GM23338 (cell line): Measurements from ENCODE around the gene SMC4. TPM values are rescaled to one million over a fixed set of nuclear protein-coding genes. Genes with fewer than 3 reads are reported as not detected.

Experiments used
- ATAC-seq: fragments of 200-7000 bp; cut with Tn5 transposase; 3 replicates; pipeline ENCODE4 v1.9.1; 2020
- DNase-seq: peaks from one replicate; pipeline ENCODE4 v3.0.0-alpha.2; 2015; ENCODE audit warnings: low spot score
- H2AFZ ChIP-seq: fragments of 200-600 bp; sonication (generic); 2 replicates; pipeline ENCODE4 v1.8.0; 2016; ENCODE audit warnings: antibody characterized with exemption, mild to moderate bottlenecking, moderate library complexity
- H3F3A ChIP-seq: fragments of 200-600 bp; sonication (generic); replicated peaks from 2 replicates; pipeline ENCODE4 v1.8.0; 2017; ENCODE audit warnings: antibody characterized with exemption, mixed run types, low read depth
- H3K27ac ChIP-seq: fragments of 200-600 bp; sonication (generic); 2 replicates; pipeline ENCODE4 v1.6.1; 2016; ENCODE audit warnings: low read depth
- H3K27me3 ChIP-seq: fragments of 200-600 bp; sonication (generic); 2 replicates; pipeline ENCODE4 v1.8.0; 2016; ENCODE audit warnings: mild to moderate bottlenecking, mixed run types, moderate library complexity; ENCODE audit not compliant: insufficient read depth
- H3K36me3 ChIP-seq: fragments of 200-600 bp; sonication (generic); 2 replicates; pipeline ENCODE4 v1.8.0; 2016; ENCODE audit warnings: mild to moderate bottlenecking; ENCODE audit not compliant: insufficient read depth
- H3K4me1 ChIP-seq: fragments of 200-600 bp; sonication (generic); 2 replicates; pipeline ENCODE4 v1.8.0; 2016; ENCODE audit warnings: mild to moderate bottlenecking, moderate library complexity; ENCODE audit not compliant: insufficient read depth
- H3K4me2 ChIP-seq: fragments of 200-600 bp; sonication (generic); 2 replicates; pipeline ENCODE4 v1.7.1; 2017; ENCODE audit warnings: mixed run types
- H3K4me3 ChIP-seq: fragments of 200-600 bp; sonication (generic); 2 replicates; pipeline ENCODE4 v1.6.1; 2016; ENCODE audit warnings: mixed run types
- H3K79me2 ChIP-seq: fragments of 200-600 bp; sonication (generic); replicated peaks from 2 replicates; pipeline ENCODE4 v1.8.0; 2017; ENCODE audit warnings: mild to moderate bottlenecking; ENCODE audit not compliant: insufficient read depth
- H3K9me2 ChIP-seq: fragments of 200-600 bp; sonication (generic); 2 replicates; pipeline ENCODE4 v1.8.0; 2017; ENCODE audit not compliant: insufficient read depth
- H4K20me1 ChIP-seq: fragments of 200-600 bp; sonication (generic); replicated peaks from 2 replicates; pipeline ENCODE4 v1.8.0; 2017; ENCODE audit warnings: mild to moderate bottlenecking; ENCODE audit not compliant: insufficient read depth
- H3K27ac Mint-ChIP-seq: 2 replicates; pipeline ENCODE4 v1.8.0; 2020; ENCODE audit warnings: inconsistent platforms, mild to moderate bottlenecking, moderate library complexity, mixed read lengths
- H3K27me3 Mint-ChIP-seq: 3 replicates; pipeline ENCODE4 v1.8.0; 2022; ENCODE audit warnings: low read depth, mild to moderate bottlenecking, moderate library complexity, mixed read lengths, inconsistent platforms; ENCODE audit not compliant: insufficient read depth, poor library complexity
- H3K36me3 Mint-ChIP-seq: 3 replicates; pipeline ENCODE4 v1.8.0; 2021; ENCODE audit warnings: low read depth, mild to moderate bottlenecking, inconsistent platforms, moderate library complexity, mixed read lengths
- H3K4me1 Mint-ChIP-seq: 3 replicates; pipeline ENCODE4 v1.8.0; 2020; ENCODE audit warnings: mild to moderate bottlenecking, inconsistent platforms, mixed read lengths
- H3K4me3 Mint-ChIP-seq: 3 replicates; pipeline ENCODE4 v1.8.0; 2021; ENCODE audit warnings: moderate library complexity, mild to moderate bottlenecking, inconsistent platforms, mixed read lengths
- H3K9me3 Mint-ChIP-seq: 3 replicates; pipeline ENCODE4 v1.8.0; 2020; ENCODE audit warnings: moderate library complexity, mild to moderate bottlenecking, inconsistent platforms, mixed read lengths
- CREB1 ChIP-seq: fragments of 250-450 bp; sonication (Bioruptor Pico); IDR thresholded peaks from 2 replicates; pipeline ENCODE4 v1.5.0; 2020; ENCODE audit warnings: low read depth, mild to moderate bottlenecking, moderate library complexity
- NANOG ChIP-seq: IDR thresholded peaks from 2 replicates; pipeline ENCODE4 v1.6.1; 2016; ENCODE audit warnings: antibody characterized with exemption, borderline replicate concordance
- POLR2AphosphoS5 ChIP-seq: IDR thresholded peaks from 2 replicates; pipeline ENCODE4 v1.6.1; 2016; ENCODE audit warnings: antibody characterized with exemption, low read depth
- polyA plus RNA-seq: library from polyadenylated mRNA; unstranded; fragments of >200 nt; fragmentation: Nextera tagmentation; extraction: Ambion mirVana; gene quantifications from 2 replicates; pipeline ENCODE4 v1.2.1, GENCODE V29; 2016
- total RNA-seq: library from RNA; depleted of rRNA; stranded (reverse); fragments of >200 nt; shearing (Covaris generic); gene quantifications from 2 replicates; pipeline ENCODE4 v1.2.3, GENCODE V29; 2014
- TF ChIP-seq, protein P1 (sequence below): IDR thresholded peaks from 2 replicates; pipeline ENCODE4 v1.6.1; 2016; ENCODE audit warnings: antibody characterized with exemption
- TF ChIP-seq, protein P2 (sequence below), 2 experiments: fragments of 200-600 bp in 1 of 2; sonication (generic) in 1 of 2; conservative IDR thresholded peaks; 2 replicates each; pipeline versions ENCODE4 v1.5.1 to v1.6.1; 2016 to 2017; ENCODE audit warnings: antibody characterized with exemption in 2 of 2, low read depth in 2 of 2, mild to moderate bottlenecking in 2 of 2, moderate library complexity in 1 of 2
- TF ChIP-seq, protein P3 (sequence below): IDR thresholded peaks from one replicate; pipeline ENCODE4 v1.6.1; 2018; ENCODE audit warnings: antibody characterized with exemption; ENCODE audit not compliant: unreplicated experiment

SMC4 gene
- total and polyA plus RNA-seq, 2 experiments from 2014 or later = 167 to 412 TPM

DNA sequence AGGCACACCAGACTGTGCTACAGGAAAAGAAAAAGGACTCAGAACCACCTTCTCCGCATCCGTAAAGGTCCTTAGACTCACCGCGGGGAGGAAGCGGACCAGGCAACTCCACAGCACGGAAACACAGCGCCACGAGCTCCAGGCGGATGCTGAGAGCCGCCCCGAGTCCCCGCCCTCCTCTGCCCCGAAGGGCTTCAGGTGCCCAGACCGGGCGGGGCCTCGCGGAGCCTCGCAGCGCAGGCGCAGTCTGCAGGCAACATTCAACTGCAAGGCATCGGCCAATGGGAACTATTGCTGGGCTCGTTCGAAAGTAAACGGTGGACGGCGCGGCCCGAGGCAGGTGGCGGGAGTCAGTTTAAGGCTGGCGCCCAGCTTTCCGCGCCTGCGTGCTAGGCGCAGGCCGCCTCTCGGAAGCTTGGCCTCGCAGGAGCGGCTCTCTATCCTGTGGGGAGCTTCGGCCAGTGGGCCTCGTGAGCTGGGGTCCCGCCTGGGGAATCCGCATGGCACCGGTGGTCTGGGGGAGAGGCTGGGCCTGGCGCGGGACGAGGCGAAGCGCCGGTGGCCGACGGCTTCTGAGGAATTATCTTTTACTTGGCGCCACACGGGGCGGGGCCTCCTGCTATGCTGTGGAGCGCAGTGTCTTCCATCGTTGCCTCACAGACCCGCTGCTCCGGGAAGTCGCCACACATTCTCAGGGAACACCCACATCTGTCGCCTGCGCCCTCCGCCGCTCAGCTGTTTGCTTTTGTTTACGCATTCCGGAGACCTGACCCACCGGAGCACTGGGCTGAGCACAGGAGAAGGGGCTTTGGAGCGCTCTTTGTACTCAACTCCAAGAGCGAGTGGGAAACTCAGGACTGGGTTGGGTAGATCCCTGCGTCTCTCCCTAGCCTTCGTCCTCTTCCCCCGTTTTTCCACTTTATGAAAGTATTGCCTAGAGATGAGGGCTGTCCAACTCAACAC lies 50.5 kb downstream of the SMC4 start, which contains the start of gene TRIM59:
Gene TRIM59 (minus strand): TSS at position 151 of the 963 bp plus-strand sequence. CDS start 10,603 bp downstream, outside the sequence.
- Histone ChIP-seq H3K4me1 (peaks cover 10% of the 10 kb centered on the region), H3K36me3 (peaks cover 8% of the 10 kb centered on the region; the same call in 1 of the 2 replicates), H3K27ac (peak within 1 kb of the TSS; percentile 98), H3F3A (no peaks in the 10 kb centered on the region), H4K20me1 (peaks cover 3% of the 10 kb centered on the region; the same call in 1 of the 2 replicates), H3K4me3 (peak within 1 kb of the TSS; percentile 65), H3K27me3 (no peaks in the 10 kb centered on the region), H3K9me2 (no peaks in the 10 kb centered on the region), H2AFZ (peak within 1 kb of the TSS; percentile 38; the same call in 1 of the 2 replicates), H3K79me2 (peaks cover 43% of the 10 kb centered on the region), H3K4me2 (peak within 1 kb of the TSS; percentile 82)
- Mint-ChIP-seq H3K9me3 (no peaks in the 10 kb centered on the region), H3K4me1 (peaks cover 16% of the 10 kb centered on the region), H3K36me3 (peaks cover 36% of the 10 kb centered on the region), H3K4me3 (peak within 1 kb of the TSS; percentile 97), H3K27me3 (peaks cover 2% of the 10 kb centered on the region), H3K27ac (peak within 1 kb of the TSS; percentile 99)
- TF ChIP-seq, protein P1, sequence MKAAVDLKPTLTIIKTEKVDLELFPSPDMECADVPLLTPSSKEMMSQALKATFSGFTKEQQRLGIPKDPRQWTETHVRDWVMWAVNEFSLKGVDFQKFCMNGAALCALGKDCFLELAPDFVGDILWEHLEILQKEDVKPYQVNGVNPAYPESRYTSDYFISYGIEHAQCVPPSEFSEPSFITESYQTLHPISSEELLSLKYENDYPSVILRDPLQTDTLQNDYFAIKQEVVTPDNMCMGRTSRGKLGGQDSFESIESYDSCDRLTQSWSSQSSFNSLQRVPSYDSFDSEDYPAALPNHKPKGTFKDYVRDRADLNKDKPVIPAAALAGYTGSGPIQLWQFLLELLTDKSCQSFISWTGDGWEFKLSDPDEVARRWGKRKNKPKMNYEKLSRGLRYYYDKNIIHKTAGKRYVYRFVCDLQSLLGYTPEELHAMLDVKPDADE = peak; percentile 43; the same call in 1 of the 2 replicates
- TF ChIP-seq POLR2AphosphoS5 = peak; percentile 96
- TF ChIP-seq, protein P2, sequence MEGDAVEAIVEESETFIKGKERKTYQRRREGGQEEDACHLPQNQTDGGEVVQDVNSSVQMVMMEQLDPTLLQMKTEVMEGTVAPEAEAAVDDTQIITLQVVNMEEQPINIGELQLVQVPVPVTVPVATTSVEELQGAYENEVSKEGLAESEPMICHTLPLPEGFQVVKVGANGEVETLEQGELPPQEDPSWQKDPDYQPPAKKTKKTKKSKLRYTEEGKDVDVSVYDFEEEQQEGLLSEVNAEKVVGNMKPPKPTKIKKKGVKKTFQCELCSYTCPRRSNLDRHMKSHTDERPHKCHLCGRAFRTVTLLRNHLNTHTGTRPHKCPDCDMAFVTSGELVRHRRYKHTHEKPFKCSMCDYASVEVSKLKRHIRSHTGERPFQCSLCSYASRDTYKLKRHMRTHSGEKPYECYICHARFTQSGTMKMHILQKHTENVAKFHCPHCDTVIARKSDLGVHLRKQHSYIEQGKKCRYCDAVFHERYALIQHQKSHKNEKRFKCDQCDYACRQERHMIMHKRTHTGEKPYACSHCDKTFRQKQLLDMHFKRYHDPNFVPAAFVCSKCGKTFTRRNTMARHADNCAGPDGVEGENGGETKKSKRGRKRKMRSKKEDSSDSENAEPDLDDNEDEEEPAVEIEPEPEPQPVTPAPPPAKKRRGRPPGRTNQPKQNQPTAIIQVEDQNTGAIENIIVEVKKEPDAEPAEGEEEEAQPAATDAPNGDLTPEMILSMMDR (conservative IDR thresholded peaks at IDR 0.05; ENCODE audit: low read depth in 2 of 2) = no peak
- 0 out of 2 replicates have a peak, but pooled peaks have one; percentile 1 for TF ChIP-seq CREB1 (CRISPR knock-in tag)
- peak; percentile 87 for ATAC-seq
- DNase-seq = peak; percentile 99

DNA sequence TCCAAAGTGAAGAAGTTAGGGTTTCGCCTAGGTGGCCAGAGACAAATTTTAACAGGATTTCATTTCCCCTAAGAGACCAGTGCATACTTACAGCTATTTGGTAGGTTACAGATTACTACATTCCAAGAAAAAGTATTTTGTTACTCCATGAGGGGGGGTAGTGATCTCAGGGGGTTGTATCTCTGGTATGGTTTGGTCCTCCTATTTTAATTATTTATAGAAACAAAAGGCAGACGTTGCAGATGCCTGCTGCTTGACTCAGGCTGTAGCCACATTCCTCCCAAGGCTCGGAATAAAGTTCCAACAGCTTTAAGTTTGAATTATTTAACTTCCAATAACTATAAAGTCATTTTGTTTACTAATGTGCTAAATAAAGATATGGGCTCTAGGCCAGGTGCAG lies 51.4 kb downstream of the SMC4 start:
- H3K4me3 ChIP-seq = peak overlapping the region; percentile 65
- TF ChIP-seq NANOG (no peak), POLR2AphosphoS5 (no peak)
- TF ChIP-seq, protein P3, sequence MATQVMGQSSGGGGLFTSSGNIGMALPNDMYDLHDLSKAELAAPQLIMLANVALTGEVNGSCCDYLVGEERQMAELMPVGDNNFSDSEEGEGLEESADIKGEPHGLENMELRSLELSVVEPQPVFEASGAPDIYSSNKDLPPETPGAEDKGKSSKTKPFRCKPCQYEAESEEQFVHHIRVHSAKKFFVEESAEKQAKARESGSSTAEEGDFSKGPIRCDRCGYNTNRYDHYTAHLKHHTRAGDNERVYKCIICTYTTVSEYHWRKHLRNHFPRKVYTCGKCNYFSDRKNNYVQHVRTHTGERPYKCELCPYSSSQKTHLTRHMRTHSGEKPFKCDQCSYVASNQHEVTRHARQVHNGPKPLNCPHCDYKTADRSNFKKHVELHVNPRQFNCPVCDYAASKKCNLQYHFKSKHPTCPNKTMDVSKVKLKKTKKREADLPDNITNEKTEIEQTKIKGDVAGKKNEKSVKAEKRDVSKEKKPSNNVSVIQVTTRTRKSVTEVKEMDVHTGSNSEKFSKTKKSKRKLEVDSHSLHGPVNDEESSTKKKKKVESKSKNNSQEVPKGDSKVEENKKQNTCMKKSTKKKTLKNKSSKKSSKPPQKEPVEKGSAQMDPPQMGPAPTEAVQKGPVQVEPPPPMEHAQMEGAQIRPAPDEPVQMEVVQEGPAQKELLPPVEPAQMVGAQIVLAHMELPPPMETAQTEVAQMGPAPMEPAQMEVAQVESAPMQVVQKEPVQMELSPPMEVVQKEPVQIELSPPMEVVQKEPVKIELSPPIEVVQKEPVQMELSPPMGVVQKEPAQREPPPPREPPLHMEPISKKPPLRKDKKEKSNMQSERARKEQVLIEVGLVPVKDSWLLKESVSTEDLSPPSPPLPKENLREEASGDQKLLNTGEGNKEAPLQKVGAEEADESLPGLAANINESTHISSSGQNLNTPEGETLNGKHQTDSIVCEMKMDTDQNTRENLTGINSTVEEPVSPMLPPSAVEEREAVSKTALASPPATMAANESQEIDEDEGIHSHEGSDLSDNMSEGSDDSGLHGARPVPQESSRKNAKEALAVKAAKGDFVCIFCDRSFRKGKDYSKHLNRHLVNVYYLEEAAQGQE = no peak

More for the DNA sequence above, 51.4 kb downstream of the SMC4 start:
- Histone ChIP-seq H3K27ac (peak overlapping the region; percentile 98), H3K79me2 (peaks cover 33% of the 10 kb centered on the region), H4K20me1 (peaks cover 3% of the 10 kb centered on the region; the same call in 1 of the 2 replicates), H3K36me3 (peaks cover 8% of the 10 kb centered on the region; the same call in 1 of the 2 replicates), H3F3A (no peaks in the 10 kb centered on the region), H3K27me3 (no peaks in the 10 kb centered on the region), H2AFZ (no peak overlapping the region), H3K4me1 (peaks cover 10% of the 10 kb centered on the region), H3K4me2 (peak overlapping the region; percentile 82), H3K9me2 (no peaks in the 10 kb centered on the region)
- H3K27ac Mint-ChIP-seq = peak overlapping the region; percentile 99
- no peaks in the 10 kb centered on the region for H3K9me3 Mint-ChIP-seq
- no peak for ATAC-seq
- H3K27me3 Mint-ChIP-seq = peaks cover 2% of the 10 kb centered on the region
- H3K4me3 Mint-ChIP-seq = peak overlapping the region; percentile 97
- peaks cover 16% of the 10 kb centered on the region for H3K4me1 Mint-ChIP-seq
- DNase-seq = peak; percentile 35
- H3K36me3 Mint-ChIP-seq = peaks cover 26% of the 10 kb centered on the region
